GM12878 (cell line): ENCODE results near the gene AOPEP. TPM values are rescaled to one million over a fixed set of nuclear protein-coding genes. Genes with fewer than 3 reads are reported as not detected.

Source experiments
- ATAC-seq: fragments of 200-7000 bp; cut with Tn5 transposase; 3 replicates; pipeline ENCODE4 v1.9.1; 2020; ENCODE audit warnings: mild to moderate bottlenecking, moderate library complexity
- BruUV-seq: library from RNA; stranded (reverse); fragments of 400-500 nt; replicated peaks from 2 replicates; lab custom pipeline; 2021; lab: Mats Ljungman, UMichigan
- CTCF ChIA-PET: fragments of 300-600 bp; sonication (Branson Sonifier 250); formaldehyde crosslinking; extraction: SDS; loops from one replicate; lab custom pipeline; 2021; ENCODE audit warnings: inconsistent platforms; lab: Yijun Ruan, JAX
- POLR2A ChIA-PET: fragments of 350-600 bp; formaldehyde crosslinking; extraction: SDS; loops from one replicate; lab custom pipeline; 2021; ENCODE audit warnings: inconsistent platforms; lab: Charles Lee
- RAD21 ChIA-PET: fragments of 300-600 bp; sonication (Branson Sonifier 250); formaldehyde crosslinking; loops from one replicate; lab custom pipeline; 2023; ENCODE audit warnings: antibody characterized with exemption; ENCODE audit not compliant: unreplicated experiment; lab: Charles Lee
- SMC1A ChIA-PET: fragments of 300-600 bp; sonication (Branson Sonifier 250); formaldehyde crosslinking; loops from one replicate; lab custom pipeline; 2023; ENCODE audit not compliant: unreplicated experiment, uncharacterized antibody; lab: Charles Lee
- DNase-seq: peaks from one replicate; pipeline ENCODE4 v3.0.0-alpha.2; 2011; ENCODE audit warnings: low read depth, low spot score
- FAIRE-seq: peaks from 3 replicates; lab custom pipeline; 2011; peaks lifted over from hg19 to GRCh38; lab: Jason Lieb, UNC
- H2AFZ ChIP-seq: 2 replicates; pipeline ENCODE4 v1.6.0; 2011; ENCODE audit warnings: low read depth, low read length, control low read depth; ENCODE audit not compliant: control insufficient read depth
- H3K27ac ChIP-seq: 2 replicates; pipeline ENCODE4 v1.5.1; 2011; ENCODE audit warnings: control low read depth; ENCODE audit not compliant: control insufficient read depth, insufficient read depth
- H3K27me3 ChIP-seq, 2 experiments: replicated peaks in 1 of 2; 2 replicates each; pipeline versions ENCODE4 v1.6.0 to v1.6.1; 2011; ENCODE audit warnings: low read length in 1 of 2; ENCODE audit not compliant: control insufficient read depth in 2 of 2, insufficient read depth in 2 of 2
- H3K36me3 ChIP-seq, 2 experiments: 2 replicates each; pipeline ENCODE4 v1.5.1; 2011; ENCODE audit warnings: low read length in 1 of 2; ENCODE audit not compliant: control insufficient read depth in 2 of 2, insufficient read depth in 2 of 2
- H3K4me1 ChIP-seq: 2 replicates; pipeline ENCODE4 v1.6.1; 2011; ENCODE audit warnings: mild to moderate bottlenecking, low read length, moderate library complexity, mixed read lengths; ENCODE audit not compliant: control insufficient read depth, insufficient read depth
- H3K4me2 ChIP-seq: 2 replicates; pipeline ENCODE4 v1.6.0; 2011; ENCODE audit warnings: control low read depth; ENCODE audit not compliant: control insufficient read depth, insufficient read depth
- H3K4me3 ChIP-seq: fragments of 200-600 bp; sonication (generic); 2 replicates; pipeline ENCODE4 v1.5.1; 2016
- H3K79me2 ChIP-seq: 2 replicates; pipeline ENCODE4 v1.6.0; 2011; ENCODE audit warnings: low read length; ENCODE audit not compliant: control insufficient read depth, insufficient read depth
- H3K9ac ChIP-seq: 2 replicates; pipeline ENCODE4 v1.8.0; 2011; ENCODE audit warnings: low read length, control low read depth, mixed read lengths; ENCODE audit not compliant: control insufficient read depth, insufficient read depth
- H3K9me3 ChIP-seq: replicated peaks from 3 replicates; pipeline ENCODE4 v1.5.1; 2011; ENCODE audit warnings: mild to moderate bottlenecking, low read length; ENCODE audit not compliant: control insufficient read depth, insufficient read depth
- H4K20me1 ChIP-seq: 2 replicates; pipeline ENCODE4 v1.6.0; 2011; ENCODE audit not compliant: control insufficient read depth, insufficient read depth
- JUND ChIP-seq: IDR thresholded peaks from 2 replicates; pipeline ENCODE4 v1.6.1; 2012; ENCODE audit warnings: low read depth, mild to moderate bottlenecking, low read length, improper control_type of control experiment, moderate library complexity
- MXI1 ChIP-seq: fragments of 150-350 bp; IDR thresholded peaks from 2 replicates; pipeline ENCODE4 v1.6.1; 2011; ENCODE audit warnings: low read depth, mild to moderate bottlenecking, inconsistent platforms, low read length, improper control_type of control experiment
- POU2F2 ChIP-seq: IDR thresholded peaks from 3 replicates; pipeline ENCODE4 v1.6.1; 2011; ENCODE audit warnings: low read depth, mild to moderate bottlenecking, low read length, borderline replicate concordance
- USF1 ChIP-seq: IDR thresholded peaks from 2 replicates; pipeline ENCODE4 v1.6.1; 2011; ENCODE audit warnings: borderline replicate concordance, low read depth, mild to moderate bottlenecking, moderate library complexity, mixed read lengths, low read length; ENCODE audit not compliant: insufficient read depth; ENCODE audit errors: extremely low read length
- WGBS: methylation state at CpG from one replicate; pipeline ENCODE4 v1.1.6; 2016; ENCODE audit warnings: low lambda C conversion rate; ENCODE audit not compliant: insufficient replicate concordance, insufficient coverage; ENCODE audit errors: missing lambda C conversion rate; 5-methylcytosine and 5-hydroxymethylcytosine counted together
- in situ Hi-C: fragments of 300-500 bp; cut with MboI; formaldehyde crosslinking; loops from 9 replicates; pipeline ENCODE4 v1.14.3; 2018; ENCODE audit warnings: mixed read lengths
- intact Hi-C: fragments of 100-400 bp; cut with micrococcal nuclease; formaldehyde crosslinking; loops from one replicate; pipeline ENCODE4 v1.14.2; 2022; ENCODE audit not compliant: unreplicated experiment
- polyA plus RNA-seq, 11 experiments: library from polyadenylated mRNA; depleted of rRNA in 4 of 11; unstranded in 6 of 11; stranded (reverse) in 5 of 11; fragments of >200 nt; fragmentation: Nextera tagmentation in 4 of 11; fragmentation: Illumina TruSeq in 1 of 11; extraction: Ambion mirVana in 4 of 11; extraction: Trizol in 1 of 11; gene quantifications; 1 replicate in 1 of 11; 2 replicates in 10 of 11; pipeline versions ENCODE4 v1.2.1 to v1.2.3, GENCODE V29; 2011 to 2016; ENCODE audit warnings: inconsistent platforms in 2 of 11, missing spikeins in 2 of 11, low read depth in 1 of 11
- total RNA-seq, 4 experiments: library from RNA; depleted of rRNA in 3 of 4; stranded (reverse); fragments of >200 nt in 3 of 4; fragmentation: Illumina TruSeq in 1 of 4; extraction: Trizol in 1 of 4; gene quantifications; 2 replicates each; pipeline versions ENCODE4 v1.2.1 to v1.2.3, GENCODE V29; 2013 to 2021

Gene AOPEP
- total and polyA plus RNA-seq, 10 of the 15 experiments (the other 5 are each of a cell fraction or from before 2014, with no cell fraction given) = 2.3 to 16.9 (median 10.1) TPM

GRCh38 chr9:94741866-94742265, 15.4 kb downstream of the AOPEP start:
- no peaks in the 10 kb centered on the region for H4K20me1 ChIP-seq
- DNase-seq = no peak
- ChIA-PET POLR2A (no interaction called here), SMC1A (no interaction called here)
- H3K36me3 ChIP-seq = peaks cover 0 to 4% of the 10 kb centered on the region in 2 experiments; a peak in 1 of 4 replicates
- H3K27ac ChIP-seq = no peak overlapping the region
- H3K9ac ChIP-seq = no peak overlapping the region
- no peaks in the 10 kb centered on the region for H3K79me2 ChIP-seq
- H3K4me3 ChIP-seq = no peak overlapping the region
- TF ChIP-seq JUND = no peak
- TF ChIP-seq MXI1 = no peak
- TF ChIP-seq USF1 = no peak
- no peak for TF ChIP-seq POU2F2
- TF ChIP-seq, all 136 proteins: peak for 0
- no TSS peak for BruUV-seq
- Histone ChIP-seq H2AFZ (no peak overlapping the region), H3K4me2 (no peak overlapping the region), H3K4me1 (no peaks in the 10 kb centered on the region), H3K9me3 (no peaks in the 10 kb centered on the region), H3K27me3 (no peaks in the 10 kb centered on the region)
- no peak for ATAC-seq
- CTCF ChIA-PET = no interaction called here
- FAIRE-seq = no peak
- RAD21 ChIA-PET = no interaction called here
- 51% methylated on average over 3 of the region's 3 CpGs for WGBS
- intact Hi-C loops (no loop called here), in situ Hi-C loops (no loop called here)
